ENCODE measurements around the gene MYO19.
A peak's percentile ranks its signal among the peaks of the same experiment; 100 is the strongest.

Gene MYO19

DNA sequence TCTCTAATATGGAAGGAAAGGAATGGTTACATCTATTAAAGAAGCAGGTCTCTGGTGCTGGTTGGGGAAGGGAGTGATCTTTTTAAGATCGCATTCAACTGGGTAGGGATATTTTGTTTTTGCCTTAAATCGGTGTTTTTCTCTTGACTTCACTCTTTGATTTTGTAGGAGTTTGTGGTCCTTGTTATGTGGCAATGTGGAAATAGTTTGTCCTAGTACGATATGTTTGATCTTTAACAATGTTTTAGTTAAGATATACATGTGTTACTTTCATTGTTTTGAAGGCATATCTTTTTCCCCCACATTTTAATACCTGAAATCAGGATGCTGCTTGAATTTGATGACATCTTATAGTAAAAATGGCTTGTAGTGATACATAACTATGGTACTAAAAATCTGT lies 18.8 kb upstream of the MYO19 start:
- H3K4me3 ChIP-seq (ENCODE audit: low read depth, low read length) = no peak overlapping the region
- TF ChIP-seq, protein P1, sequence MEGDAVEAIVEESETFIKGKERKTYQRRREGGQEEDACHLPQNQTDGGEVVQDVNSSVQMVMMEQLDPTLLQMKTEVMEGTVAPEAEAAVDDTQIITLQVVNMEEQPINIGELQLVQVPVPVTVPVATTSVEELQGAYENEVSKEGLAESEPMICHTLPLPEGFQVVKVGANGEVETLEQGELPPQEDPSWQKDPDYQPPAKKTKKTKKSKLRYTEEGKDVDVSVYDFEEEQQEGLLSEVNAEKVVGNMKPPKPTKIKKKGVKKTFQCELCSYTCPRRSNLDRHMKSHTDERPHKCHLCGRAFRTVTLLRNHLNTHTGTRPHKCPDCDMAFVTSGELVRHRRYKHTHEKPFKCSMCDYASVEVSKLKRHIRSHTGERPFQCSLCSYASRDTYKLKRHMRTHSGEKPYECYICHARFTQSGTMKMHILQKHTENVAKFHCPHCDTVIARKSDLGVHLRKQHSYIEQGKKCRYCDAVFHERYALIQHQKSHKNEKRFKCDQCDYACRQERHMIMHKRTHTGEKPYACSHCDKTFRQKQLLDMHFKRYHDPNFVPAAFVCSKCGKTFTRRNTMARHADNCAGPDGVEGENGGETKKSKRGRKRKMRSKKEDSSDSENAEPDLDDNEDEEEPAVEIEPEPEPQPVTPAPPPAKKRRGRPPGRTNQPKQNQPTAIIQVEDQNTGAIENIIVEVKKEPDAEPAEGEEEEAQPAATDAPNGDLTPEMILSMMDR (IDR thresholded peaks at IDR 0.05; ENCODE audit: low read depth, low read length) = no peak

DNA sequence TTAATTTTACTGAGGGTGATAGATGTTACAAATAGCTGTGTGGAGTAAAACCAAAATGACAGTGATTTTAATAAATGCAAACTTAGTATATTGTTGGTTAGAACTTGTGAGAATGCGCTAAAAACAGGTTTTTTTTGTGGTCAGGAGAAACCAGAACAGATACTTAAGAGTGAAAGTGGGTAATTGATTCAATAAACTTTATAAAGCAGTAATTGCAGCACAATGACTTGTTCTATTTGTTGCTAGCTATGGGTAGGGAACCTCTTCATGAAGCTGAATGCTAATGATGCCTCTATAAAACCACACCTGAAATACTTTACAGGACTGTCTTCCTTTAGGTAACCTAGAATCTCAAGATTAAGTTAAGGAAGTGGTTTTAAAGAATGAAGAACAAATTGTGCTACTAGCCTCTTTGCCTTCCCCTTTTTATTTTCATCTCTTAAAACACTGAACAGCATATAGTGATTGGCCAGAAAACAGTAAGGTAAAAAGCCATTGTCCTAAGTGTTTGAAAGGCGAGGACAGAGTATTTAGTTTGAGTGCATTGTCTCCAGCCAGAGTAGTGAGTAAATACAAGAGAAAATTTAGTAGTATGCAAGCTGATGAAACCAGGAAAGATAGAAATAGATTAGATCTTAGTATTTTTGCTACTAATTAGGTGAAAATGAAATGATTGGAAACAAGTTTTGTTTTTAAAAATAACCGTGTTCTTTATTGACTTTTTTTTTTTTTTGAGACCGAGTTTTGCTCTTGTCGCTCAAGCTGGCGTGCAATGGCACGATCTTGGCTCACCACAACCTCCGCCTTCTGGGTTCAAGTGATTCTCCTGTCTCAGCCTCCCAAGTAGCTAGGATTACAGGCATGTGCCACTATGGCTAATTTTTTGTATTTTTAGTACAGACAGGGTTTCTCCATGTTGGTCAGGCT lies 16.1 kb upstream of the MYO19 start:
- H3K4me3 ChIP-seq (ENCODE audit: low read depth, low read length) = no peak overlapping the region
- TF ChIP-seq, protein P1 (IDR thresholded peaks at IDR 0.05; ENCODE audit: low read depth, low read length) = no peak

- TF ChIP-seq, protein P1 (IDR thresholded peaks at IDR 0.05; ENCODE audit: low read depth, low read length) = no peak
- H3K4me3 ChIP-seq (ENCODE audit: low read depth, low read length) = peak overlapping the region; percentile 83
These were observed 13.1 kb upstream of the MYO19 start for GRCh38 chr17:36547776-36548175.

GRCh38 chr17:36546418-36547093 lies 11.9 kb upstream of the MYO19 start:
- peak overlapping the region; percentile 83 for H3K4me3 ChIP-seq (ENCODE audit: low read depth, low read length)
- TF ChIP-seq, protein P1 (IDR thresholded peaks at IDR 0.05; ENCODE audit: low read depth, low read length) = no peak

DNA sequence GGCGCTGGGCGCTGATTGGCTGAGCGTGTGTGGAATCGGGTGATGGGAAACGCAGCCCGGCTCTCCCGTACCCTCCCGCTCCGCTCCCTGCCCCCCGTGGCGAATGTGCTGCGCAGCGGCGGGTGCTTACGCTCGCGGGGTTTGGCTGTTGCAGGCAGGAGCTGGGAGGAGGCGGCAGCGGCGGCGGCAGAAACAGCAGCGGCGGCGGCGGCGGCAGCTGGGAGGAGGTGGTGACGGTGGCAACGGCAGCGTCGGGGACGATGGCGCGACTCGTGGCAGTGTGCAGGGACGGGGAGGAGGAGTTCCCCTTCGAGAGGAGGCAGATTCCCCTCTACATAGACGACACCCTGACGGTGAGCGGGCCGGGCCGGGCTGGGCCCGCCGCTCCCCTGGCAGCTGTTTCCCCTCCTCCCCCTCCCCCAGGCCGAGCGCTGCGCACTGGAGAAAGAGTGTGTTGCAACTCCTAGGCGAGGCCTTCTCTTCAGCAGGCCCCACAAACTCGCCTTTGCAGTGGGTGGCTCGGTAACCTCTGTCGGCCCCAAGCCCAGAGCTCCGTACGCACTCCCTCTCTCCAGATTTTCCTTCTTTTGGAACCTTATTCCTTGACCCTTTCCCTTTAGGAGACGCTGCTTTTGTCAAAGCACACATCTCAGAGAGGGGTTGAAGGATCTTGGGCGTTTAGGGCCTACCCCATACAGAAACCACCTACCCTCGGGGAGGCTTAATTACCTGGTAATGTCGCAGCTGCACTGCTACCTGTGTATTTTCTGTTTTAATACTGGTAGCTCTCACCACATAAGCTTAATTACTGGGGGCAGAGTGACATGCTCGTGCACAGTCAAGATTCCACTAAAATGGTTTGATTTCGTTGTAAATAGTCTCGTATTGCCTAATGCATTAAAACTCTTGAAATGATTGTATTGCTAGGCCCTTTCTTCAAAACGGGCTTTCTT lies 11.1 kb upstream of the MYO19 start:
- H3K4me3 ChIP-seq (ENCODE audit: low read depth, low read length) = peak overlapping the region; percentile 83
- TF ChIP-seq, protein P1 (IDR thresholded peaks at IDR 0.05; ENCODE audit: low read depth, low read length) = no peak

DNA sequence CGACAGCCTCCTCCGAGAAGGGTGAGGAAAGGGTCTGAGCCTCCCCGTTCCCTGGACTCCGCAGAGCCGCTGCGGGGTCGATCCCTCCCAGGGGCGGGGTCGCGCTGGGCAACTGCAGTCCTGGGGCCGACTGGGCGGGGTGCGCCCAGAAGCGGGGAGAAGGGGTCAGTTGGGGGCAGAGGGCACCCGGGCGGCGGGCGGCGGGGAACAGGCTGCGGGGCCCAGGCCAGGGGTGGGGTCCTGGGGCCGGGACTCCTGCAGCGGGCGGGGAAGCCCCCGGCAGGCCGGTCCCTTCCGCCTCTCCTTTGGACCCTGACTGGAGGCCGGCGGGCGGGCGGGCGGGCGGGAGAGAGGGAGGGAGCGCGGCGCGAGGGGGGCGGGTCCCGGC lies 10.4 kb upstream of the MYO19 start:
- peak overlapping the region; percentile 97 for H3K4me3 ChIP-seq (ENCODE audit: low read depth, low read length)
- TF ChIP-seq, protein P1 (IDR thresholded peaks at IDR 0.05; ENCODE audit: low read depth, low read length) = no peak
